ENCODE measurements around the gene KPNA4.

Gene KPNA4

DNA sequence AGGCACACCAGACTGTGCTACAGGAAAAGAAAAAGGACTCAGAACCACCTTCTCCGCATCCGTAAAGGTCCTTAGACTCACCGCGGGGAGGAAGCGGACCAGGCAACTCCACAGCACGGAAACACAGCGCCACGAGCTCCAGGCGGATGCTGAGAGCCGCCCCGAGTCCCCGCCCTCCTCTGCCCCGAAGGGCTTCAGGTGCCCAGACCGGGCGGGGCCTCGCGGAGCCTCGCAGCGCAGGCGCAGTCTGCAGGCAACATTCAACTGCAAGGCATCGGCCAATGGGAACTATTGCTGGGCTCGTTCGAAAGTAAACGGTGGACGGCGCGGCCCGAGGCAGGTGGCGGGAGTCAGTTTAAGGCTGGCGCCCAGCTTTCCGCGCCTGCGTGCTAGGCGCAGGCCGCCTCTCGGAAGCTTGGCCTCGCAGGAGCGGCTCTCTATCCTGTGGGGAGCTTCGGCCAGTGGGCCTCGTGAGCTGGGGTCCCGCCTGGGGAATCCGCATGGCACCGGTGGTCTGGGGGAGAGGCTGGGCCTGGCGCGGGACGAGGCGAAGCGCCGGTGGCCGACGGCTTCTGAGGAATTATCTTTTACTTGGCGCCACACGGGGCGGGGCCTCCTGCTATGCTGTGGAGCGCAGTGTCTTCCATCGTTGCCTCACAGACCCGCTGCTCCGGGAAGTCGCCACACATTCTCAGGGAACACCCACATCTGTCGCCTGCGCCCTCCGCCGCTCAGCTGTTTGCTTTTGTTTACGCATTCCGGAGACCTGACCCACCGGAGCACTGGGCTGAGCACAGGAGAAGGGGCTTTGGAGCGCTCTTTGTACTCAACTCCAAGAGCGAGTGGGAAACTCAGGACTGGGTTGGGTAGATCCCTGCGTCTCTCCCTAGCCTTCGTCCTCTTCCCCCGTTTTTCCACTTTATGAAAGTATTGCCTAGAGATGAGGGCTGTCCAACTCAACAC, 115.5 kb downstream of the KPNA4 start, which contains the start of gene TRIM59:
Gene TRIM59, minus strand, starts transcription at position 151 of the 963 bp plus-strand sequence. CDS start 10,603 bp downstream, outside the sequence.
- peak; percentile 91 for DNase-seq (ENCODE audit: low read depth, low spot score)

DNA sequence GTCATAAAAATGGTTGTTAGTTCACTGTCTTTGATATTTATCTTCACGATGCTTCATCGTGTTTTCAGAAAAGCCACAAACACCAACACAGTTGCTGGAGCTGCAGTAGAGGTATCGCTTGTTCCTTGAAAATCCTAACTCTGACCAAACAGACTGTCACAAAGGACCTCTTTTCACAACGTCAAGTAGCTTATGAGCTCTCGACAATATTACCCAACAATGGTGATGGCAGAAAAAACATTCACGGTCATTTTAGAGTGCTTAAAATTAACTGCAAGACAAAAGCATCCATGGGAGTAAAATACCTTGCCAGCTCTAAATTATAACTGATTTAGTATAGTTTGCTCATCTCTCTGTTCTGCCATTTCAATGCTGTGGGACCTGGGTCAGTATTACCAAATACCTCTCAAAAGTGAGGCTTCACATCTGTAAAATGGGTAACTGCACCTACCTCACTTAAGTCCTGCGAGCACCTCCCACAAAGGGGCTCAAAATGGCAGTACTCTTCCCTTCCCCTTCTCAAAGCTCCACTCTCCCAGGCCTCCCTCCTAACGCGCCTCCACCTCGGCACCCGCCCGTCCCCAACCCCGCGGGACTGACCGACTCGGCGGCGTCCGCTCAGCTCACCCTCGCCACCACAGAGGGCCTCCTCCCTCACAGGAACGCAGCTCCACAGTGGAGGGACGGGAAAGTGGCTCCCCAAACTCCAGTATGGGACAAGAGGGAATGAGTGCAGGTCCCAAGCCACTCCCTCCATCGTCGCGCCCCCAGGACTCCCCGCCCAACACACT, 116.3 kb downstream of the KPNA4 start:
- DNase-seq (ENCODE audit: low read depth, low spot score): peak; percentile 47

DNA sequence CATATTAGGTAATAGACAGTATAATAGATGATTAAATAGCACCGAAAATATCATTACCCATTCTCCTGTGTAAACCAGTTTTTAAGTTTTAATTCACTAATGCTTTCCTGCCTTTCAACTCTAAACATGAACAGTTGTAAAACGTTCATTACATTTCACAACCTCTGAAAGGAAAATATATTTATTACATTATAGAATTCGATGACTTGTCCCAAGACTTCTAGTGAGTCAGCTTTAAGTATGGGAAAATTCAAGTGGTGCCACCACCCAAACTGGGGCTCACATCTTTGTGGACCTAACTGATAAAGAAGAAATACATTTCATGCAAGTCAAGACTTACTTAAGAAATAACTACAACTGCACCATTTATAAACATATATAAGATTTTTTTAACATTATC, 117.8 kb downstream of the KPNA4 start:
- no peak for DNase-seq (ENCODE audit: low read depth, low spot score)

DNA sequence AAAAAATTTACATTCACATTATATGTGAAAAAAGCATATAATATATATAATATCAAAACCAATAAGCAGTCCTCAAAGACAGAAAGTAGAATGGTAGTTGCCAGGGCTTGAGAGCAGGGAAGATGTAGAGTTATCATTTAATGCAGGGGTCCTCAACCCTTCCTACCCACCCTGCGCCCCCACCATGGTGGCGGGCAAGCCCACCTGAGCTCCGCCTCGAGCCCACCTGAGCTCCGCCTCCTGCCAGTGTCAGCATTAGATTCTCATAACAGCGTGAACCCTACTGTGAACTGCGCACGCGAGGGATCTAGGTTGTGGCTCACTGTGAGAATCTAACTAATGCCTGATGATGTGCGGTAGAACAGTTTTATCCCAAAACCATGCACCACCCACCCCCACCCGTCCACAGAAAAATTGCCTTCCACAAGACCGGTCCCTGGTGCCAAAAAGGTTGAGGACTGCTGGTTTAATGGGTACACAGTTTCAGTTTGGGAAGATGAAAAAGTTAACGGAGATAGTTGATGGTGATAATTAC, 118.8 kb downstream of the KPNA4 start:
- no peak for DNase-seq (ENCODE audit: low read depth, low spot score)

DNA sequence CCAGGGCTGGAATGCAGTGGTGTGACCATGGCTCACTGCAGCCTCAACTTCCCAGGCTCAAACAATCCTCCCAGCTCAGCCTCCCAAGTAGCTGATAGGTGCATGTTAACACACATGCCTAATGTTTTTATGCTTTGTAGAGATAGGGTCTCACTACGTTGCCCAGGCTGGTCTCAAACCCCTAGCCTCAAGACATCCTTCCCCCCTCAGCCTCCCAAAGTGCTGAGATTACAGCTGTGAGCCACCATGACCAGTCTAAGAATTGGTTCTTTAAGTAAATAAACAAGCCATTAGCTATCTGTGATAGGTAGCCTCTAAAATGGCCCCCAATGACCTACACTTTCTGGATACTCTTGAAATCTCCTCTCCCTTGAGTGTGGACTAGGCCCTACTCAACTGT, 119.5 kb downstream of the KPNA4 start:
- no peak for DNase-seq (ENCODE audit: low read depth, low spot score)

Measured in iPS DF 19.7 (cell line).